Testis (tissue), 3 donors: Measurements from ENCODE around the gene ANKRD13A. TPM values are rescaled to one million over a fixed set of nuclear protein-coding genes. Genes with fewer than 3 reads are reported as not detected.
A peak's percentile ranks its signal among the peaks of the same experiment; 100 is the strongest.

ENCODE experiments used
- DNase-seq: peaks from one replicate; pipeline ENCODE4 v3.0.0-alpha.2; 2019
- H3K27ac ChIP-seq, 2 donors: fragments of 200-600 bp; sonication (generic); one replicate each; pipeline ENCODE4 v1.5.1; 2019
- H3K27me3 ChIP-seq: fragments of 200-600 bp; sonication (generic); one replicate; pipeline ENCODE4 v1.5.1; 2019
- H3K36me3 ChIP-seq: fragments of 200-600 bp; sonication (generic); one replicate; pipeline ENCODE4 v1.5.1; 2017; ENCODE audit warnings: low read depth; ENCODE audit errors: missing control alignments
- H3K4me1 ChIP-seq: fragments of 200-600 bp; sonication (generic); one replicate; pipeline ENCODE4 v1.5.1; 2019
- H3K4me3 ChIP-seq, 2 donors: fragments of 200-600 bp; sonication (generic); one replicate each; pipeline ENCODE4 v1.5.1; 2017 to 2019
- H3K9me3 ChIP-seq: fragments of 200-600 bp; sonication (generic); one replicate; pipeline ENCODE4 v1.5.1; 2017
- CTCF ChIP-seq, 3 experiments: fragments of 450-650 bp in 2 of 3; fragments of 200-600 bp in 1 of 3; sonication (generic) in 1 of 3; IDR thresholded peaks; one replicate each; pipeline ENCODE4 v1.5.1; 2016 to 2019; ENCODE audit warnings: antibody characterized with exemption in 3 of 3, mild to moderate bottlenecking in 2 of 3, moderate library complexity in 1 of 3
- POLR2A ChIP-seq: fragments of 450-650 bp; IDR thresholded peaks from one replicate; pipeline ENCODE4 v1.6.1; 2017; ENCODE audit warnings: antibody characterized with exemption, mild to moderate bottlenecking, moderate library complexity
- WGBS, 2 donors: methylation state at CpG; one replicate each; pipeline ENCODE4 v1.1.5; 2018; 5-methylcytosine and 5-hydroxymethylcytosine counted together
- intact Hi-C: fragments of 100-400 bp; cut with DNase I; formaldehyde crosslinking; loops from one replicate; pipeline ENCODE4 v1.15.1; 2023; ENCODE audit warnings: low total_unique reads
- polyA plus RNA-seq: library from polyadenylated mRNA; stranded (reverse); fragments of 350-450 nt; fragmentation: Illumina TruSeq; extraction: RNeasy Lipid Tissue Mini Kit (QIAGEN cat#74804); gene quantifications from one replicate; pipeline ENCODE4 v1.2.3, GENCODE V29; 2014; ENCODE audit warnings: low read depth, low replicate concordance; ENCODE audit not compliant: insufficient read depth
- total RNA-seq, 2 donors: library from RNA; depleted of rRNA; stranded (reverse); fragments of >200 nt; gene quantifications; one replicate each; pipeline ENCODE4 v1.2.3, GENCODE V29; 2016

Gene ANKRD13A
- total and polyA plus RNA-seq, 3 donors from 2014 or later: 129 to 165 (median 156) TPM

- H3K4me1 ChIP-seq: peaks cover 11% of the 10 kb centered on the region
- no peaks in the 10 kb centered on the region for H3K27me3 ChIP-seq
- DNase-seq: no peak
- intact Hi-C loops: no loop called here
- no peaks in the 10 kb centered on the region for H3K9me3 ChIP-seq
- TF ChIP-seq POLR2A: no peak
- TF ChIP-seq CTCF (IDR thresholded peaks at IDR 0.05): no peak
- WGBS, 2 donors: 60 to 63% methylated on average over 5 of the region's 5 CpGs
- H3K27ac ChIP-seq: peak overlapping the region in 1 of 2 donors; percentile 20
- no peaks in the 10 kb centered on the region for H3K36me3 ChIP-seq
- H3K4me3 ChIP-seq: no peak overlapping the region
Measured at GRCh38 chr12:110038741-110039084, 39.5 kb downstream of the ANKRD13A start.

GRCh38 chr12:110039085-110039807 is 40.0 kb downstream of the ANKRD13A start:
- intact Hi-C loops: no loop called here
- Histone ChIP-seq H3K4me3 (no peak overlapping the region), H3K27me3 (no peaks in the 10 kb centered on the region), H3K9me3 (no peaks in the 10 kb centered on the region), H3K27ac (peak overlapping the region in 1 of 2 donors; percentile 20), H3K36me3 (no peaks in the 10 kb centered on the region), H3K4me1 (peaks cover 11% of the 10 kb centered on the region)
- DNase-seq: no peak
- TF ChIP-seq CTCF (IDR thresholded peaks at IDR 0.05) (no peak), POLR2A (no peak)
- 61 to 62% methylated on average over 5 of the region's 5 CpGs for WGBS, 2 donors

GRCh38 chr12:110042264-110042663 is 43.0 kb downstream of the ANKRD13A start:
- Histone ChIP-seq H3K27ac (no peak overlapping the region), H3K4me1 (peaks cover 21% of the 10 kb centered on the region), H3K4me3 (no peak overlapping the region), H3K36me3 (no peaks in the 10 kb centered on the region), H3K9me3 (no peaks in the 10 kb centered on the region), H3K27me3 (no peaks in the 10 kb centered on the region)
- no peak for DNase-seq
- intact Hi-C loops: no loop called here
- TF ChIP-seq POLR2A: no peak
- TF ChIP-seq CTCF (IDR thresholded peaks at IDR 0.05): no peak
- WGBS, 2 donors: 91 to 95% methylated on average over 3 of the region's 3 CpGs

GRCh38 chr12:110046451-110047187 is 47.4 kb downstream of the ANKRD13A start:
- H3K27ac ChIP-seq: no peak overlapping the region
- no peak overlapping the region for H3K4me3 ChIP-seq
- intact Hi-C loops: no loop called here
- TF ChIP-seq POLR2A: no peak
- TF ChIP-seq CTCF (IDR thresholded peaks at IDR 0.05): no peak
- H3K36me3 ChIP-seq: no peaks in the 10 kb centered on the region
- WGBS, 2 donors: 74 to 84% methylated on average over 8 of the region's 8 CpGs
- no peak for DNase-seq
- H3K4me1 ChIP-seq: peaks cover 28% of the 10 kb centered on the region
- H3K27me3 ChIP-seq: no peaks in the 10 kb centered on the region
- H3K9me3 ChIP-seq: no peaks in the 10 kb centered on the region
